ENCODE data around the gene C10orf71.

DNA sequence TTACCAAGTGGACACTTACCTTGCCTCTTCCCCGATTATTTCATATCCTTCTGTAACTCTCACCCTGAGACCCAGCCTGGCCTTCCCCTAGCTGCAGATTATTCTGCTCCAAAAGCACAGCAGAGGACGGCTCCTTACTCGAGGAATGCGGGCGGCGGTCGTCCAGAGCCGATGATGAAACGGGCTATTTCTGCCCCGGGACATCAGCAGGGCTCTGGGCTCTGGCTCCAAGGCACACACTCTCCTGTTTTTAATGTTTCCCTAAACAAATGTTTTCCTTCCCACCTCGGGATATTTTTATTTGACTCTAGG, 343 bp upstream of the C10orf71 start:
- TF ChIP-seq, protein P1, sequence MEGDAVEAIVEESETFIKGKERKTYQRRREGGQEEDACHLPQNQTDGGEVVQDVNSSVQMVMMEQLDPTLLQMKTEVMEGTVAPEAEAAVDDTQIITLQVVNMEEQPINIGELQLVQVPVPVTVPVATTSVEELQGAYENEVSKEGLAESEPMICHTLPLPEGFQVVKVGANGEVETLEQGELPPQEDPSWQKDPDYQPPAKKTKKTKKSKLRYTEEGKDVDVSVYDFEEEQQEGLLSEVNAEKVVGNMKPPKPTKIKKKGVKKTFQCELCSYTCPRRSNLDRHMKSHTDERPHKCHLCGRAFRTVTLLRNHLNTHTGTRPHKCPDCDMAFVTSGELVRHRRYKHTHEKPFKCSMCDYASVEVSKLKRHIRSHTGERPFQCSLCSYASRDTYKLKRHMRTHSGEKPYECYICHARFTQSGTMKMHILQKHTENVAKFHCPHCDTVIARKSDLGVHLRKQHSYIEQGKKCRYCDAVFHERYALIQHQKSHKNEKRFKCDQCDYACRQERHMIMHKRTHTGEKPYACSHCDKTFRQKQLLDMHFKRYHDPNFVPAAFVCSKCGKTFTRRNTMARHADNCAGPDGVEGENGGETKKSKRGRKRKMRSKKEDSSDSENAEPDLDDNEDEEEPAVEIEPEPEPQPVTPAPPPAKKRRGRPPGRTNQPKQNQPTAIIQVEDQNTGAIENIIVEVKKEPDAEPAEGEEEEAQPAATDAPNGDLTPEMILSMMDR (IDR thresholded peaks at IDR 0.05) = no peak
- TF ChIP-seq EZH2 (IDR thresholded peaks at IDR 0.05; ENCODE audit: borderline replicate concordance, insufficient read depth, low read depth, low read length, poor library complexity, severe bottlenecking) = no peak
